Activated T-cell treated with anti-CD3 and anti-CD28 coated beads for 4 hours (primary cell): ENCODE measurements around the gene TOMM7.
"Not testable (repeated sequence)": the region's sequence is repeated elsewhere in the genome, so short reads cannot be mapped to it uniquely, and the experiment has no call there.

Experiments used
- DNase-seq: peaks from one replicate; pipeline ENCODE4 v3.0.0-alpha.2; 2020

Gene TOMM7

GRCh38 chr7:22853138-22853537 is 30.5 kb upstream of the TOMM7 start:
- DNase-seq: no peak

- DNase-seq: no peak
Measured at GRCh38 chr7:22851145-22851544, 28.5 kb upstream of the TOMM7 start.

GRCh38 chr7:22850394-22850793 is 27.7 kb upstream of the TOMM7 start:
- not testable (repeated sequence) for DNase-seq

- no peak for DNase-seq
Measured at GRCh38 chr7:22849662-22850061, 27.0 kb upstream of the TOMM7 start.

- DNase-seq: no peak
Measured at GRCh38 chr7:22849172-22849571, 26.5 kb upstream of the TOMM7 start.

- no peak for DNase-seq
Measured at GRCh38 chr7:22846961-22847360, 24.3 kb upstream of the TOMM7 start.

- no peak for DNase-seq
Measured at GRCh38 chr7:22845221-22845834, 22.7 kb upstream of the TOMM7 start.

GRCh38 chr7:22843681-22844309 is 21.1 kb upstream of the TOMM7 start:
- DNase-seq: no peak

- DNase-seq: no peak
Measured at GRCh38 chr7:22842973-22843372, 20.3 kb upstream of the TOMM7 start.

- no peak for DNase-seq
Measured at GRCh38 chr7:22842383-22842941, 19.8 kb upstream of the TOMM7 start.

GRCh38 chr7:22841954-22842353 is 19.3 kb upstream of the TOMM7 start:
- DNase-seq: no peak

- no peak for DNase-seq
Measured at GRCh38 chr7:22837308-22837707, 14.7 kb upstream of the TOMM7 start.

GRCh38 chr7:22836506-22836905 is 13.9 kb upstream of the TOMM7 start:
- DNase-seq: not testable (repeated sequence)

GRCh38 chr7:22833957-22834356 is 11.3 kb upstream of the TOMM7 start:
- no peak for DNase-seq

GRCh38 chr7:22833113-22833855 is 10.6 kb upstream of the TOMM7 start:
- no peak for DNase-seq

- DNase-seq: no peak
Measured at GRCh38 chr7:22832401-22832800, 9.8 kb upstream of the TOMM7 start.

- no peak for DNase-seq
Measured at GRCh38 chr7:22831602-22832305, 9.1 kb upstream of the TOMM7 start.

- no peak for DNase-seq
Measured at GRCh38 chr7:22827563-22827962, 4.9 kb upstream of the TOMM7 start.

GRCh38 chr7:22826593-22826992 is 3.9 kb upstream of the TOMM7 start:
- no peak for DNase-seq

- no peak for DNase-seq
Measured at GRCh38 chr7:22824760-22825159, 2.1 kb upstream of the TOMM7 start.

- DNase-seq: no peak
Measured at GRCh38 chr7:22823142-22823497, 471 bp upstream of the TOMM7 start.

GRCh38 chr7:22821702-22822485 is 755 bp downstream of the TOMM7 start:
- DNase-seq: no peak

GRCh38 chr7:22819476-22819875 is 3.2 kb downstream of the TOMM7 start:
- DNase-seq: no peak
